Stimulated activated CD8-positive, alpha-beta memory T cell treated with anti-CD3 and anti-CD28 coated beads, Interleukin-4, amount 100 ng/mL, for 48 hours (primary cell): ENCODE data around the gene DCX.
"Not testable (repeated sequence)": the region's sequence is repeated elsewhere in the genome, so short reads cannot be mapped to it uniquely, and the experiment has no call there.

ENCODE experiments used
- DNase-seq: peaks from one replicate; pipeline ENCODE4 v3.0.0-alpha.2; 2020

DCX gene

DNA sequence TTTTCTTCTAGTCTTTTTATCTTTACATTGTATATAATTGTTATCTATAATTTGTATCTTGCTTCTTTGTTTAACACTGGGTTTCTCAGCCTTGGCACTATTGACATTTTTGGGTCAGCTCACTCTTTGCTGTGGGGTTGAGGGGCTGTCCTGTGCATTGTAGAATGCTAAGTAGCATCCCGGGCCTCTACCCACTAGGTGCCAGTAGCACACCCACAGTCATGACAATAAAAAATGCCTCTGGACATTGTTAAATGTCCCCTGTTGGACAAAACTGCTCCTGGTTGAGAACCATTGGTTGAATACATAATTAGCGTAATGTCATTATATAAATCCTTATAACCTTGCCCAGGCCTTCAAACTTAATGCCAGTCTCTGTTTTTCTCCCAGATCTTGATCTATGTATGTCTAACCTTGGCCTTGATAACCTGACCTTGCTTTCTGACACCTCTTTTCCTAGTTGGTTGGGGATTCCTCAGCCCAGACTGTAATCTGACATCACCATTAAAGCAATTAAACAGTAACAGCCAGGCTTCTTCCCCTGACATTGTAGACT lies 46.1 kb downstream of the DCX start:
- DNase-seq = no peak

DNA sequence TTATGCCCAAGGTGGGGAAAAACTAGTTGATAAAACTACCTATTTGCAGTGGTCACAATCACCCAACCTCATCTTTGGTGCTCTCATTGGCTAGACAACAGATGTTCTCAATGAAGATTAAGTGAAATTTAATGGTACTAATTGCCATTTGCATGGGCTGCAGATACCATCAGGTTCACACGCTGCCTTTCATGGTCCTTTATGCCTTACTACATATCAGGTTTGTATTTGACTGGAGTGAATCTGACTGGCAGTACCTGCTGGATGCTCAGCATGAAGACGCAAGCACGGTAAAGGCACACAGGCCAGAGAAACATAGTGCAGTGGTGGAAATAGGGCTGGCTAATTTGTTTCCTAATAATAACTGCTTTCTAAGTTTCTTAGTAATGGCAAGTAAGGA lies 48.3 kb downstream of the DCX start:
- no peak for DNase-seq

DNA sequence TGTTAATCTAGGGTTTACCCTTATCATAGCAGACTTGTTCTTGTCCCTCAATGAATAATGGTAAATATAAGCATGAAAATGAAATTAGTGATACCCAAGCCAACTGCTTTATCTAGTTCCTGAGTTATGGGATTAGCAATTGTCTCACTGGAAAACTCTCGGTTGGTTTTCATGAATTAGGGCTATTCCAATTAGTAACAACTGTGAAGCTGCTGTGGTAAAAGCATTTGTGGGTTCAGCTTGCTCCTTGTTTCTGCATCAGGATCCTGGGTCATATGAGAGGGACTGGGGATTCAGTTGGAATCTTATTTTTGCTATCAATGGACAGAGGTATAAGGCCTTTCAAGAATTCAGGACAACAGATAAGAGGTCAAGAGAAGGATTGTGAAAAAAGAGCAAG lies 50.2 kb downstream of the DCX start:
- DNase-seq = no peak

DNA sequence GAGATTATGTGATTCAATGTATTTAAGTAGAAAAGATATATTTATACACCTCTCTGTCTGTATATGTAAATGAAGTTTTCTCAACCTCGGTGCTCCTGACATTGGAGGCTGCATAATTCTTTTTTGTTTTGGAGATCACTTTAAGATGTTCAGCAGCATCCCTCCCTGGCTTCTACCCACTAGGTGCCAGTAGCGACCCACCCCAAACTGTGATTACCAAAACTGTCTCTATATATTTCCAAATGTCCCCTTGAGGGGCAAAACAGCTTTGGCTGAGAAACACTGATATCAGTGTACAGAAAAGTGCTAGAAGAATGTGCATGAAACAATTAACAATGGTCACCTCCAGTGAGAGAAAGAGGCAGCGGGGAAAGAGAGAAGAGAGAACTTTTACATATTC lies 51.2 kb downstream of the DCX start:
- DNase-seq = no peak

DNA sequence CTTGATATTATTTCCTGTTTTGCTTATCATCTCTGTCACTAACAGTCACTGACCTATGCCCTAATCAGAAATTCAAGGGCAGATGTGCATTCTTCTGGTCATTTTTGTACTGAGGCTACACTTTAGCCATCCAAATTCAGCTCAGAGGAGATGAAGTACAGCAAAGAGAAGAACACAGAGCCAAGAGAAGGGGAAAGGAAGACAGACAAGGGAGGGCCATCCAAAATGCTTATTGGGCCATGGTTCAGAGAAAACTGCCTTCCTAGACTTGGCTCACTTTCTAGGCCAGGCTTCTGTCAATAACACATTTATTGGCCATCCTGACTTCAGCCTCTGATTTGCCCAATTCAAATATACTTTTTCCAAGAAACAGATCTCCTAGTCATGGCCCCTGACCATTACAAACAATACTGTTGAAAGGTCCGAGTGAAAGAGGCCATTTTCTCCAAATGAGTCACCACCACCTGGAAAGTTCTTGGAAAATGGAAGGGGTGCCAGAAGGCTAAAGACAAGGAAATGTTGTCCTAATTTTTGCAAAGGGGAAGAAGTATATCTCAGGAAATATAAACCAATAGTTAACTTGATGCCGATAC lies 56.4 kb downstream of the DCX start:
- no peak for DNase-seq

DNA sequence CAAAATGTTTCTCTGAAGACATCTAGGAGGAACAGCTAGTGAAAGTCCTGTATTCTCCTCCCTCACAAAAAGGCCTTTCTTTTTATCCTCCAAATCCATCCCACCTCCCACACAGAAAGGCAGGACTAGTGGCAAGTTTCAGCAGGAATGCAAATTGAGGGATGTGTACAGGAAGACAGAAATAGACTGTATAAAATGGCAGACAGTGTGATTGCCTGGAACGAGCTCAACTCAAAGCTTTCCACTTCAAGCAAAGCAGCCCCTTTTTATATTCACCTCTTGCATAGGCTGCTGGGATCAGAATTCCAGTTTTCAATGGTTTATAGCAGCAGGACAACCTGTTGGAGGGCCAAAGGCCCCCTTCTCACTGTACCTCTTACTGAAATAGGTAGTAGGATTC lies 57.5 kb downstream of the DCX start:
- no peak for DNase-seq

DNA sequence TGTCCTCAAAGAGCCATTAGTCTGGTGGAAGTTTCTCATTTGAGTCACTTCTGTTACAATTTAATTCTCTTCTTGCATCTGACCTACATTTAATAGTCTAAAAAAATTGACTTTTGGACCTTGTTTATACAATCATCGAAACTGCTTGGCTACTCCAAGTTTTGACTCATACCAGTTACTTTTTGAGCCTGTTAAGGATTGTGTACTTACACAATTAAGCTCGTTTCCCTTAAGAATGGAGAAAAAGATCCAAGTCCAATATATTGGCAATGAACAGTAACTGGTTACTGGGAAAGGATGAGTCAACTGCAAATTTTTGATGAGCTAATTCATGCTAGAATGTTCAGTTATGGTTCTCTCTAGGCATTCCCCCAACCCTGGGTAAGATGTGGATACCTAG lies 58.2 kb downstream of the DCX start:
- no peak for DNase-seq

DNA sequence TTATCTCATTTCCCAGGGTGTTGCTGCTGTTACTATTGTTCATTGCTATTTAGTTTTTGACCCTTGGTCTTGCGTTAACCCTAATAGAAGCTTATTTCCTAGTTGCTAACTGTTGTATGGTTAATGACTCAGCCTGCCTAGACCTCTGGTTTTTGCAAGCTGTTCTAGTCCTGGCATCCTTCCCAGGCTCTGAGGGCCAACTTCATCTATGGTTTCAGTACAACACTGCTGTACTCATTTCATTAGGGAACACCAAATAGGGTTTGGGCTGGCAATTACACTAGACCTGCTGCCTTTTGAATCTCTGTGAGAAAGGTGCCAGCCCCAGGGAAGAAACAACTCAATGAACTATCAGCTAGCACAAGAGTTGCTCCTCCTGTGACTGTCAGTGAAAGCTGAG lies 59.6 kb downstream of the DCX start:
- DNase-seq = no peak

DNA sequence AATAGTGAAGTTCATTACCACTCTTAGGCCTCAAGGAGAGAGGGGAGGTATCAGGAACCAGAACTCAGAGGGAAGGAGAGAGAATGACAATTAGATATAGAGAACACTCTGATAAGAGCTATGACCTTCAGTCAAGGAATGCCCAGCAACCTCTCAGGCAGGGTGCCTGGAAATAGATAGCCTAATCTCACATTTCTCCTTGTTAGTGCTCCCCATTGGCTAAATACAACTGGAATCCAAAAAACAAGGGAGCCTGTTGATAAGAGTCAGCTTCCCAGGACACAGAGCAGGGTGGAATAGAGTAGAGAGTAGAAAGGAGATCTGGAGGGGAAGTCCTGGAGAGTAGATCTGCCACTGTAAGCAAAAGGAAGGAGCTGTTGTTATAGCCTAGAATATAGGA lies 62.1 kb downstream of the DCX start:
- DNase-seq = no peak

DNA sequence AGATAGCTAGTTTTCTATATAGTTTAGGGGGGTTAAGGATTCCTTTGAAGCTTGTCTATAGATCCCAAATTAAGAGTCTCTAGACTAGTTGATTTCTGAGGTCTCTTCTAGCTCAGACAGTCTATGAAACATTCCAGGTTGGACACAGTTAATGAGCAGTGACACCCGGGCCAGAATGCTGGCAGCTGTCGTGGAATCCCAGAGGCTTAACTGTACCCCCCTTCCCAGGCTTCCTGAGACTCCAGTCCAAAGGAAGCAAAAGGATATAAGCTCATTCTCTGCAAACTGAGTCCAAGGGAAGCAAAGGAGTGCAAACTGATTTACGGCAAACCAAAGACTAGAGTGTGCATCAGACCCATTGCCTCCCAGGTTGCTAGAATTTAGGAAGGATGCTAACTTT lies 62.9 kb downstream of the DCX start:
- DNase-seq = no peak

DNA sequence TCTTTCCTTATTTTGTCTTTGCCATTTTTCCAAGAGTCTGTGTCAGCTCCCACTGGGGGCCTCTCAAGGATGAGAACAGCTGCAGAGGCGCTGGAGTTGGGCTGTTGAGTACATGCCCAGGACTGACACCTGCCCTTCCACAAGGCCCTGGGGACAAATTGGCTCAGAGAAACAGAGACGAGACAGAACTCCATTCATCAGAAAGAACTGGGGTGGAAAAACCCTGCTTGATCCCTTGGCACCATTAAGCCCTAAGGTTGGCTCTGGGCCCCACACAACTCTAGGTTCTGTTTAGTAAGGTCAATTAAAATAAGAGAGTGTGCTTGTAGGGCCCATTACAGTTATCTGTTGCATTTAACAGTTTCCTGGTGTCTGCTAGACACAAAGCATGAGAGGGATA lies 63.6 kb downstream of the DCX start:
- no peak for DNase-seq

DNA sequence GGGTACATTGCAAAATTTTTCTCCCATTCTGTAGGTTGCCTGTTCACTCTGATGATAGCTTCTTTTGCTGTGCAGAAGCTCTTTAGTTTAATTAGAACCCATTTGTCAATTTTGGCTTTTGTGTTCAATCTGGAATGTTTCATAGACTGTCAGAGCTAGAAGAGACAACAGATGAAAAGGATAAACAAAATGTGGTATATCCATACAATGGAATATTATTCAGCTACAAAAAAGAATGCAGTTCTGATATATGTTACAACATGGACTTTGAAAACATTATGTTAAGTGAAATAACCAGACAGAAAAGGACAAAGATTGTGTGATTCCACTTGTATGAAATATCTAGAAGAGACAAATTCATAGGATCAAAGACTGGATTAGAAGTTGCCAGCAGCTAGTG lies 65.8 kb downstream of the DCX start:
- not testable (repeated sequence) for DNase-seq

DNA sequence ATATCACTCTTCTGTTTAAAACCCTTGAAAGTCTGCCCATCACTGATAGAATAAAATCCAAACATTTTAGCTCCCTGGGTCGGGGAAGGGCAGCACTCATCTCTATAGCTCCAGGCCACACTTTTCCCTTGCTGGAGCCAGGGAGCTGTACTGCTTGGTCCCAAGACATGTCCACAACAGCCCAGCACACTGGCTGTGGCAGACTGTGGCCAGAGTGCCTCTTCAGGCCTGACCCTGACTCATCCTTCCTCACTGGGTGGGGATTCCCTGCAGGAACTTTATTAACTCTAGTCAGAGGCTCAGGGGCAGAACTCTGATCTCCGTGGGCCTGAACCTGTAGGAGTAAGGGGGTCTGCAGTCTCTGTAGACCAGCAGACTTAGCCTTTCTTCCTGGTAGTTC lies 71.9 kb downstream of the DCX start:
- DNase-seq = no peak

DNA sequence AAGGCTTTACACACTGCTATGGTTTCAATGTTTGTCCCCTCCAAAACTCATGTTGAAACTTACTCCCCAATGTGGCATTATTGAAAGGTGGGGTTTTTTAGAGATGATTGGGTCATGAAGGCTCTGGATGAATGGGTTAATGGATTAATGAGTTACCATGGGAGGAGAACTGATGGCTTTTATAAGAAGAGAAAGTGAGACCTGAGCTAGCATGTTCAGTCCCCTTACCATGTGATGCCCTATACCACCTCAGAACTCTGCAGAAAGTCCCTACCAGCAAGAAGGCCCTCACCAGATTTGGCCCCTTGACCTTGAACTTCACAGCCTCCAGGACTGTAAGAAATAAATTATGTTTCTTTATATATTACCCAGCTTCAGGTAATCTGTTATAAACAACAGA lies 72.8 kb downstream of the DCX start:
- DNase-seq = no peak

DNA sequence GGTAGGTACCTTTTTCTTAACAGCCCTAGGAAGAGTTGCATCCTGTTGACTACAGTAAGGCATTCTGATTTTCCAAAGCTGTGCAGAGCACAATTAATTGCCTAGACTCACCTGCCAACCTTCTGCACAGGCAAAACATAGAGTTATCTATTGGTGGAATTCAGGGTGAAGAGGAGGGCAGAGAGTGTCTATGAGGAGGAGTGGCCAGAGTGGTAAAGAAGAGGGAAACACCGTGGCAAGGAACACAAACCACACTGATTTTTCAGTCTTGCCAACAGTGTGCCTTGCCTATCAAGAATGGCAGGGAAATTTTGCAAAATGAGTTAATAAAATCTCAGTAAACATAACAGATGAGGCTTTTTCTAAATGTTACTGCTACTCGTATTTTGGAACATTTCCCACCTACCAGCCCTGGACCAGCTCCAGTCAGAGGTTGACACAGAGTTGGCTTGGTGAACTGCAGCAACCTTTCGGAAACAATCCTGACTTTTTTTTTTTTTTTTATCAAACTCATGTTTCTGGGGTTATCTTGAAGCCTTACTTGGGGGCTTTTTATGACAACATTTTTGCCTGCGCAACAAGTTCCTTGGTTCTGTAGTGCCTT lies 73.8 kb downstream of the DCX start:
- no peak for DNase-seq

DNA sequence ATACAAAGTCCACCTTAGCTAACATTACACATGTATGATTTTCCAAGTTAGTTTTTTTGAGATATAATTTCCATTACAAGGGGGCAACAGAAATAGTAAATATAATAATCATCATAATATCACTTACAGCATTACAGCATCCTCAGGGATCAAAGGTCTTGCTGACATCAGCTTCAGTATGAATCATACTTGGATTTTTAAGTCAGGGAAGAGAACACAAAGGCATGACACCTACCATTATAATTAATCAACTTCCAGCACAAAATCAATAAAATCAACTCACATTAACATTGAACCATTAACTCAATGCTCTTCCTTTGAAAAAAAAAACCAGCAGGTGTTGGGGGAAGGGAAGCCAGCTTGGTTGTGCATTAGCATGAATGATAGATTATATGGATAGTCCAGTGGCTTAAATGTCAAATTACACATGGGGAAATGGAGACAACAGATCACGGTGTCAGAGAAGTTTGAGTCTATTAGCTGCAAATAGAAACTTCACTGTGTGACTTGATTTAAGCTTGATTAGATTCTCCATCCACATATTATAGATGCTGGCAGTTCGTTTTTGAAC lies 74.8 kb downstream of the DCX start:
- no peak for DNase-seq

DNA sequence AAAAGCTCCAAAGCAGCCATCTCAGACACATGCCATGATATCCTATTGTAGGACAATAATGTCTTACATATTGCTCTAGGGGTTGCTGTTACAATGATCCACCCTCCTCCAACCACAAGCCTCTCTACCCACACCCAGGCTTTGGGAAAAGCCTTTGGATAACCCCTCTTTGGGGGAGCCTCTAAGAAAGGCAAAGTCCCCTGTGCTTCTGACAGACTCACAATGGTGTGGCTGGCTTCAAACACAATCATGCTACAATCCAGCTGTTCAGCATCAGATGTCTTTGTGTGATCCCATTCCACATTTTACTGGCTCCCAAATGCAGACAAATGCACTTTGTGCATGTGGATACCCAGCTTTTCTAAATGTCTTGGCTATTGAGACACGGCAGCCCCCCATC lies 75.9 kb downstream of the DCX start:
- DNase-seq = no peak

DNA sequence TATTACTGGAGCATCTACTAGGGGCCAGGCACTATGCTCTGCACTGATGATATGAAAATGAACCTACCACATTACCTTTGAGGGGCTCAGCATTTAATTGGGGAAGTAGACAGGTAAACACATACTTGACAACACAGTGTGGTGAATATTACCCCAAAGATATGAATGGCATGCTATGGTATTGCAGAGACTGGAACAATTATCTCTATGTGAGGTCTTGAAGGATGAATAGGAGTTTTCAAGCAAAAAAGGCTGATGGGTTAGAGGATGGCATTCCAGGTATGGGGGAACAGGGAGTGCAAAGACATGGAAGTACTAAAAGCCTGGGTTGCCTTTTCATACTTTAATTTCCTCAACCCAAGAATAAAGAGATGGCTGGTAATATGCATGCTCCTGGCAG lies 82.6 kb downstream of the DCX start:
- DNase-seq = no peak

DNA sequence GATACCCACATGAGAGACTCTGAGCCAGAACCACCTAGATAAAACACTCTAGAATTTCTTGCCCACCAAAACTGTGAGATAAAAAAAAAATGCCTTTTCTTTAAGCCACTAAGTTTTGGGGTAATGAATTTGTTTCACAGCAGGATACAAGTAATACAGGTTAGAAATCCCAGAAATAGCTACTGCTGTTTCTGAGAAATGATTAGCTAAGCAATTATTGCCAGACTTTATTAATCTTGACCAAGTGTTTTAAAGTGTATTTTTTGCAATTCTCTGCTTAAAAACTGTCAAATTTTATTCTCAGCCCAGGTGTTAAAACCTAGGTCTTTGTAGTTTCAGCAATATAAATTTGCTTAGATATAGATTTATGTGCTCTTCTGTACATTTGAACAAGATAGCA lies 83.1 kb downstream of the DCX start:
- DNase-seq = no peak

DNA sequence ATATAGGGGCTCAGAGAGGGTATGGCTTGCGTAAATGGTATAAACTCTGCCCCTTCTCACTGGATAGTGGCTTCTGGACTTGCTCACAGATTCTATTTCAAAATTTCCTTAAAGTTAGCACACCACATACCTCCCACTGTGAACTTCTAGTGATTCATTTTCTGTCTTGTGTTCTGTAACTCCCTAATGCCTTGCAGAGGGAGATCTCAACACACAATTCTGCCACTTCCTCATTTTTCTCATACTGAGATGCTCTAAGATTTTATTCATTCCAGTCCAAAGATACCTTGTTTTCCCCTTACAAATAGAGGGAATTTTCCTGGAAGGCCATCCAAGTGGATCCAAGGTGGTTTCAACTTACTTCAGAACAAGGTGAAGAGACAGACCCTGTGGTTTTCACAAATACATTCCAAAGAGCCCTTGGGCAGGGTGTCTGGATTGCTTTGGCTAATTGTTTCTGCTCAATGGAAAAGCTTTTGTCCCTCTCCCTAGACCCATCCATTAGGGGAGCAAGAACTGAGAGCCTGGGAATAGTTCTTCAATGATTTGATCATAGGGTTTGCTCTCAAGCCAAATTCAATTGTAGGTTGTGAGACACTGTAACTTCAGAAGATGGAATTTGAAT lies 89.6 kb downstream of the DCX start:
- no peak for DNase-seq

DNA sequence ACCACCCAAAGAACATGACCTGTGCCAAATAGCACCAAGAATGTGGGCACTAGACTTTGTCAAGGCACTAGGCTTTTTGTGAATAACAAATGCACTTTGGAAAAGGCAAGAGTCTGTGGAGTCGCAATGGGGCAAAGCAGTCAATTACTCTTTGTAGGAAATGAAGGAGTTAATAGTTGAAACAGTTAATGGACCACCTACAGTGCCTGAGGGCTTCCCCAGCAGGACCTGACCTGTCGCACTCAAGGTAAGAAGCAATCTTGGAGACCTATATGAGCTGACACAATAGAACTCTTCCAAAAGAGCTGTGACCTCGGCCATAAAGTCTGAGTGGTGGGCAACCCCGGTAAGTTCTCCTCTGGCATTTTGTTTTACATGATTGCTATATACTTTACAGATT lies 92.5 kb downstream of the DCX start:
- no peak for DNase-seq

DNA sequence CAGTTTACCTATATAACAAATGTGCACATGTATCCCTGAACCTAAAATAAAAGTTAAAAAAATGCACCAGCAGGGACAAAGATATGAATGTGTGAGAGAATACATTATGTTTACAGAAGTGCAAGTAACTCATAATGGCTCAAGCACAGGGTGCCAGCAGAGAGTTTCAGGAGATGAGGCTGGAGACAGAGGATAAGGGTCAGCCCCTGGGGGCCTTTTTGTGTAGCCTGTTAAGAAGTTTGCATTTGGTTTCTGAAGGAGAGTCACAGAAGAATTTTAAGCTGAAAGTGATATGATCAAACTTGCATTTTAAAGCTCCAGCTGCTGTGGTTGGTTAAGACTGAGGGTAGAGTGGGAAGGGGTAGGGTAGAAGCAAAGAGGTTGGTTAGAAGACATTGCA lies 93.1 kb downstream of the DCX start:
- DNase-seq = no peak

DNA sequence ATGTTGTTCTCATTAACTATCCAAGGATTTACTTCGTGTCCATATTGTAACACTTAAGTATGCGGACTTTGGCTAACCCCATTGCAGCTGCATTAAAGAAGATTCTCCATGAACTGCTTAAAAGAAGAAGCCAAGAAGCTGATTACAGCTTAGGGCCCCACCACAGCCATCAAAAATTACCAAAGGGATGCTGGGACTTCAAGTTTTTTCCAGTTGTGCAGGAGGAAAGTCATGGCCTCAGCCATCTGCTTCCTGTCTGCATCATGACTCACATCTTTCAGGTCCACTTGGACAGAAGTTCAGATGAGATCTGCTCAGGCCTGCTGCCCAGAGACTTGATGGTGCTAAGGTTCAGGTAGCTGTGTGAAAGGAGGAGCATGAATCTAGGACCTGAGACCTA lies 102.9 kb downstream of the DCX start:
- no peak for DNase-seq

DNA sequence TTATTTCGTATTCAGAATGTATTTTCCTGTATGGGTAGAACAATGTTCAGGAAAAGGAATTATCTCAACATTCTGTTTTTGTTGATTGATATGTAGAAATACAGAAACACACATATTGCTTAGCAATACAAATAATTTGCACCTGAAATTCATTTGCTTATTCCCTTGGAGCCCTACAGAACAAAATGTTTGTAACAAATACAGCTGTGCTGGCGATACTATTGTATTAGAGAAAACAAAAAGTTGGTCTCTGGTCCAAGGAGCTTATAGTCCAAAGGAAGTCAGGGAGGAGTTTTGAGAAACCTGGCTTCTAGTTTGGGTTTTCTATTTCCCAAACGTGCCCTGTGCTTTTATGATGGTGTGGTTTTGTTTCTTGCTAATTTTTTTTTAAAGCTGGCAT lies 104.0 kb downstream of the DCX start:
- DNase-seq = no peak
